HEK293T (cell line): ENCODE measurements around the gene HHAT.

Experiments
- CTCF ChIA-PET: fragments of 350-600 bp; formaldehyde crosslinking; extraction: SDS; loops from one replicate; lab custom pipeline; 2021; ENCODE audit warnings: antibody characterized with exemption, inconsistent platforms; lab: Yijun Ruan, JAX
- POLR2A ChIA-PET: fragments of 350-600 bp; formaldehyde crosslinking; extraction: SDS; loops from one replicate; lab custom pipeline; 2020; ENCODE audit warnings: antibody characterized with exemption, inconsistent platforms; lab: Yijun Ruan, JAX
- DNase-seq: peaks from one replicate; pipeline ENCODE4 v3.0.0; 2012; ENCODE audit warnings: mixed read lengths; ENCODE audit errors: extremely low spot score
- ARNT ChIP-seq: fragments of 450-650 bp; IDR thresholded peaks from 2 replicates; pipeline ENCODE4 v1.6.1; 2017; ENCODE audit warnings: mild to moderate bottlenecking
- BHLHE40 ChIP-seq: fragments of 450-650 bp; IDR thresholded peaks from 2 replicates; pipeline ENCODE4 v1.6.1; 2016; ENCODE audit warnings: mild to moderate bottlenecking, moderate library complexity, borderline replicate concordance
- CTBP1 ChIP-seq: fragments of 450-650 bp; IDR thresholded peaks from 2 replicates; pipeline ENCODE4 v1.6.1; 2016; ENCODE audit warnings: borderline replicate concordance
- ELF4 ChIP-seq: fragments of 450-650 bp; IDR thresholded peaks from 2 replicates; pipeline ENCODE4 v1.6.1; 2017; ENCODE audit warnings: antibody characterized with exemption
- FOXA1 ChIP-seq: fragments of 450-650 bp; IDR thresholded peaks from 2 replicates; pipeline ENCODE4 v1.6.1; 2016; ENCODE audit warnings: mild to moderate bottlenecking
- FOXK2 ChIP-seq: fragments of 450-650 bp; IDR thresholded peaks from 2 replicates; pipeline ENCODE4 v1.6.1; 2016; ENCODE audit warnings: mild to moderate bottlenecking
- FOXM1 ChIP-seq: fragments of 450-650 bp; IDR thresholded peaks from 2 replicates; pipeline ENCODE4 v1.6.1; 2017; ENCODE audit warnings: mild to moderate bottlenecking, borderline replicate concordance
- HDGF ChIP-seq: fragments of 450-650 bp; IDR thresholded peaks from 2 replicates; pipeline ENCODE4 v1.6.1; 2017; ENCODE audit warnings: antibody characterized with exemption, borderline replicate concordance
- L3MBTL2 ChIP-seq: fragments of 450-650 bp; conservative IDR thresholded peaks from 2 replicates; pipeline ENCODE4 v1.6.1; 2016; ENCODE audit warnings: mild to moderate bottlenecking
- LEF1 ChIP-seq: fragments of 450-650 bp; IDR thresholded peaks from 2 replicates; pipeline ENCODE4 v1.6.1; 2017; ENCODE audit warnings: mild to moderate bottlenecking, borderline replicate concordance
- NFRKB ChIP-seq: fragments of 450-650 bp; IDR thresholded peaks from 2 replicates; pipeline ENCODE4 v1.6.1; 2016; ENCODE audit warnings: mild to moderate bottlenecking, moderate library complexity
- SP1 ChIP-seq: fragments of 450-650 bp; IDR thresholded peaks from 2 replicates; pipeline ENCODE4 v1.6.1; 2017
- SUZ12 ChIP-seq: fragments of 450-650 bp; IDR thresholded peaks from 2 replicates; pipeline ENCODE4 v1.6.1; 2016; ENCODE audit warnings: mild to moderate bottlenecking
- TARDBP ChIP-seq: fragments of 450-650 bp; IDR thresholded peaks from 2 replicates; pipeline ENCODE4 v1.6.1; 2016
- ZNF384 ChIP-seq: fragments of 450-650 bp; IDR thresholded peaks from 2 replicates; pipeline ENCODE4 v1.6.1; 2016
- TF ChIP-seq, protein P1 (sequence below): fragments of 450-650 bp; IDR thresholded peaks from 2 replicates; pipeline ENCODE4 v1.6.1; 2016

The HHAT gene

DNA sequence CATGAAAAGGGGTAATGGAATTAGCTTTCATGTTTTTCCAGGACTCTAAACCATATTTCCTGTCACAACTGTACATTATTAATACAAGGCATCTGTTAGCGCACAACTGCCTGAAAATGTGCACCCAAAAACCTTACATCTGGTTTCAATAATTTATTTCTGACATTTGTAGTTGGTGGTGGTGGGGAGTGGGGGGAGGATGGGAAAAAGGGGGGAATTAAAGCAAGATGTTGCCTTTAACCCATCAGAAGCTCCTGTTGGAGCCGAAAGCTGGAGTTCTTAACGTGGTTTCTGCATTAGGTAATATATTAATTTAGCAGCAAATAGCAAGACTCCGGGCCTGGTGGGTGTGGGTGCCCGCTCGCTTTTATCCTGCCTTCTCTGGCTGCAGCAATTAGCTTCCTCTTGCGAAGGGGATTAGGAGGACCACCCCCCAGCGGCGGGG lies 36.9 kb upstream of the HHAT start:
- CTCF ChIA-PET = interaction anchor here (1.4 to 1.8 kb wide), 4 partner anchors 10 to 32 kb away, joined by 3 to 8 read pairs (median 6); no protein-coding TSS in a partner anchor
- POLR2A ChIA-PET = interaction anchor here (1.0 to 2.9 kb wide), 10 partner anchors 9 to 124 kb away, joined by 3 to 10 read pairs (median 4); no protein-coding TSS in a partner anchor
- TF ChIP-seq TARDBP (no peak), CTBP1 (no peak), ELF4 (no peak), FOXK2 (no peak), L3MBTL2 (no peak), HDGF (no peak), ZNF384 (no peak), NFRKB (no peak)
- TF ChIP-seq, protein P1, sequence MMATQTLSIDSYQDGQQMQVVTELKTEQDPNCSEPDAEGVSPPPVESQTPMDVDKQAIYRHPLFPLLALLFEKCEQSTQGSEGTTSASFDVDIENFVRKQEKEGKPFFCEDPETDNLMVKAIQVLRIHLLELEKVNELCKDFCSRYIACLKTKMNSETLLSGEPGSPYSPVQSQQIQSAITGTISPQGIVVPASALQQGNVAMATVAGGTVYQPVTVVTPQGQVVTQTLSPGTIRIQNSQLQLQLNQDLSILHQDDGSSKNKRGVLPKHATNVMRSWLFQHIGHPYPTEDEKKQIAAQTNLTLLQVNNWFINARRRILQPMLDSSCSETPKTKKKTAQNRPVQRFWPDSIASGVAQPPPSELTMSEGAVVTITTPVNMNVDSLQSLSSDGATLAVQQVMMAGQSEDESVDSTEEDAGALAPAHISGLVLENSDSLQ = no peak
- no peak for DNase-seq

- ChIA-PET POLR2A (interaction anchor here (0.6 to 2.9 kb wide), 12 partner anchors 9 to 124 kb away, joined by 3 to 10 read pairs (median 4); no protein-coding TSS in a partner anchor), CTCF (interaction anchor here (1.4 to 1.8 kb wide), 4 partner anchors 9 to 32 kb away, joined by 3 to 8 read pairs (median 6); no protein-coding TSS in a partner anchor)
- DNase-seq = peak; percentile 75
- TF ChIP-seq L3MBTL2 = peak; percentile 89
- TF ChIP-seq FOXK2 = no peak
Observed at GRCh38 chr1:210292231-210292871, 36.4 kb upstream of the HHAT start.

DNA sequence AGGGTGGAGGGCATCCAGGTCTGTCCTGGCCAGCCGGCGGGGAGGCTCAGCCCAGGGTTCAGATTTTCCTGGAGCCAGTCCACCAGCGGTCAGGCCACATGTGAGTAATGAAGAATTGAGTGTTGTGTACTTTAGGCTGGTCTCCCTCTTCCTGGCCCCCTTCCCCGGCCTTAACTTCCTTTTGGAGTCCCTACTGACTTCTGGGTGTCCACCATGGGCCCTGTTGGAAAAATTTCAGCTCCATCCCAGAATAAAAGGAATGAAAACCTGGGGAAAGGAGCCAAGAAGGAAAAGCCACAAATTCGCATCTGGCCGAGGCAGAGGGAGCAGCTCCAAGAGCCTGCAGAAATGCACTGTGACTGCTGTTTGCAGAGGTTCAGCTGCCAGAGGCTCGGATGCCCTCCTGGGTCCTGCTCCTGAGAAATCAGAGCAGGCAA lies 35.5 kb upstream of the HHAT start:
- ChIA-PET CTCF (interaction anchor here (1.6 to 1.8 kb wide), 3 partner anchors 18 to 33 kb away, joined by 5 to 8 read pairs (median 6); no protein-coding TSS in a partner anchor), POLR2A (interaction anchor here (0.9 to 2.9 kb wide), 8 partner anchors 10 to 59 kb away, joined by 3 to 10 read pairs (median 4); no protein-coding TSS in a partner anchor)
- TF ChIP-seq FOXA1 (no peak), SUZ12 (no peak), SP1 (no peak), BHLHE40 (no peak), HDGF (no peak), TARDBP (no peak), NFRKB (no peak), ZNF384 (no peak), FOXK2 (no peak)
- no peak for DNase-seq

- TF ChIP-seq, protein P1 = no peak
- TF ChIP-seq ARNT (no peak), HDGF (no peak), ZNF384 (no peak), FOXK2 (no peak), BHLHE40 (no peak)
- DNase-seq = no peak
- ChIA-PET CTCF (interaction anchor here (0.6 to 0.9 kb wide), 2 partner anchors 10 to 15 kb away, joined by 3 read pairs; no protein-coding TSS in a partner anchor), POLR2A (interaction anchor here (0.9 to 1.3 kb wide), 6 partner anchors 33 to 151 kb away, joined by 3 read pairs; partner anchors contain the start of genes HHAT and SERTAD4)
Observed at GRCh38 chr1:210294999-210295745, 33.5 kb upstream of the HHAT start.

DNA sequence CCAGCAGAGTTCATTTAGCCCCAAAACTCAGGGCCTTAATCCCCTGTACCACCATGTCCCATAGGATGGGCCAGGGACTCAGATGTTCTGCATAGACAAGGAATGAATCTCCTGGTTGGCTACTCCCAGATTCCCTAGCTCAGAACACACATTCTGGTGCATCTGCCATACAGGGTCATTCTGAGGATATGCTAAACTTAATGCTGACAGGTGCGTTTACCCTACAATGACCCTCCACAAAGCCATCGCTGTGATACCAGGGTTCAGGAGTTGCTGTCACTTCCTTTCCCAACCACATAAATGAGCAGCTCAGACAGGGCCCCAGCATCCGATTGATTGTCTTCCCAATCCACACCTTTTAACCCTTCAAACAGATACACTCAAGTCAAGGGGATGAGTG lies 32.0 kb upstream of the HHAT start:
- ChIA-PET POLR2A (no interaction called here), CTCF (no interaction called here)
- no peak for TF ChIP-seq FOXK2
- no peak for TF ChIP-seq L3MBTL2
- TF ChIP-seq FOXA1 = no peak
- no peak for TF ChIP-seq ARNT
- TF ChIP-seq SUZ12 = no peak
- TF ChIP-seq SP1 = no peak
- TF ChIP-seq ELF4 = no peak
- no peak for TF ChIP-seq CTBP1
- no peak for TF ChIP-seq FOXM1
- TF ChIP-seq LEF1 = no peak
- no peak for TF ChIP-seq BHLHE40
- TF ChIP-seq, protein P1 = no peak
- TF ChIP-seq ZNF384 = no peak
- TF ChIP-seq TARDBP = no peak
- TF ChIP-seq HDGF = no peak
- TF ChIP-seq NFRKB = no peak
- no peak for DNase-seq

- POLR2A ChIA-PET = no interaction called here
- DNase-seq = no peak
- TF ChIP-seq BHLHE40 (no peak), TARDBP (no peak), L3MBTL2 (no peak), LEF1 (no peak), SP1 (no peak)
- CTCF ChIA-PET = no interaction called here
Observed at GRCh38 chr1:210298296-210298695, 30.4 kb upstream of the HHAT start.
